HG02642 (cell line): ENCODE measurements around the gene ADNP2.
"Not testable (repeated sequence)": the region's sequence is repeated elsewhere in the genome, so short reads cannot be mapped to it uniquely, and the experiment has no call there.

Source experiments
- ATAC-seq: cut with Tn5 transposase; IDR thresholded peaks from one replicate; pipeline ENCODE4 v1.9.1; 2021; ENCODE audit warnings: mild to moderate bottlenecking; ENCODE audit not compliant: unreplicated experiment, poor library complexity

ADNP2 gene

DNA sequence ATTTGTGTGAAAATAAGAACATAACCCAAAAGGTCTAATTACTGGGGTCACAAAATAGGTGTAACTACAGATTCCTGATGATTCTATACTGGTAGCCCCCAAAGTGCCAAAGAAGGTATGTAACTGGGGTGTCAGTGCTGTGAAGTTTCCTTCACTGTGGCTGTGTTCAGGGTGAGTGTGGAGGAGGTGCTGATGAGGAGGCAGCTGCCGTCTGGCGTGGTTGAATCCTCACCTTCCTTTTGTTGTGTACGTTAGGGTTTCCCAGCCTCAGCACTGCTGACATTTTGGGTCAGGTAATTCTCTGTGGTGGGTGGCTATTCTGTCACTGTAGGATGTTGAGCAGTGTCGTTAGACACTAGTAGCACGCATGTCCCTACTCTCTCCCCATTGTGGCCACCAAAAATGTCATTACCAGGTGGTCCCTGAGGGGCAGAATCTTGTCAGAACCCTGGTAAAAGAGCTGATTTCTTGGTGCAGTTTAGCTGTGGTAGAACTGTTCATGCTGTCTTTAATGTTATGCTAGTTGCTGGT is 31.5 kb downstream of the ADNP2 start:
- no peak for ATAC-seq

DNA sequence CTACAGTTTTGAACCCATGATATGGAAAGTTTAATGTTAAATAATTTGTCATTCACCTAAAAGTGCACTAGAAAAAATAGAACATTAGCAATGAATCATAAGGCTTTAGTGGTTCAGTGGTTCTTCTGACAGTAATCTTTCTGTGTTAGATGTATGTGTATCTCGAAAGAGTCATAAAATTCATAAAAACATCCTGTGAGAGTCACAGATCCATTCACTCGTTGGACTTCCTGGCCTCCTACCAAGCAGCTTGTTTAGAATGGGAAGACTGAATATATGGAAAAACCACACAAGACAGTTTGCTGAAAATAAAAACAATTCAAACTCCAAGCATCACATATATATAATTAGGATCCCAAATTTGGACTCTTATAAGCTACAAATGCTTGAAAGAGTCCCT is 34.8 kb downstream of the ADNP2 start:
- no peak for ATAC-seq

DNA sequence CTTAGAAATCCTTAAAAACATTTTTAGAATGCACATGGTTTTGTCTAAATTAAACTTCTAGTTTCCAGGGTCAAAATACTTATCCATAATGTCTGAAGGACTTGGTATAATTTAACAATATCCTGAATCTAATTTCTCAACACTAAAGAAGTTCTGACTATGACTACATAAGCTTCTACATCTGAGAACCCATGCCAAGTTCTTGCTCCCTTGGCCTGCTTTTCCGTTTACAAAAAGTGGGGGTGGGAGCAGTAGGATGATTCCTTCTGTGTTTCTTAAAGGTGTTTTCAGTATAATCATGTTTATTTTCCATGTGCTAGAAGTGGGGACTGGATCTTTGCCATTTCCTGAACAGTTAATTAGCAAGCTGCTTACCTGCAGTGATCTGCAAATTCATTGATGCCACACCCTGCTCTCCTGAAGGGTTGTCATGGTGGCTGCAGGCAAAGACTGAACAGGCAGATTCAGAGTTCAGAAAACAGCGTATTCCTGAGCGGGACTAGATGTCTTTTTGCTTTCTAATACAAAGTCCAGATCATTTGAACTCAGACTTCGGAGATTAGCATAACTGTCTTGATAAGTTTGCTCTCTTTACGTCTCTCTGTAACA is 36.2 kb downstream of the ADNP2 start:
- ATAC-seq: no peak

DNA sequence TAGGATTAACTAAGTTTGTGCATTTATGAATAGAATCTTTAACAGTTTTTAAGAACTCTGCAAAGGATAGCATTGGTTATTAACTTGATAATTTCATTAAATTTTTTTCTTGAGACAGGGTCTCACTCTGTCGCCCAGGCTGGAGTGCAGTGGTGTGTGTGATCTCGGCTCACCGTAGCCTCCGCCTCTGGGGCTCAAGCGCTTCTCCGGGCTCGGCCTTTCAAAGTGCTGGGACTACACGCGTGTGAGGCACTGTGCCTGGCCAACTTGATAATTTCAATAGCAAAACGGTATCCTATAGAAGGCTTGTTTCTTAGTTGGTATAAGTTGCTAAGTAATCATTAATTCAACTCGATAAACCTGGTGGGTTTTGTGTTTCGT is 38.0 kb downstream of the ADNP2 start:
- peak; percentile 29 for ATAC-seq

DNA sequence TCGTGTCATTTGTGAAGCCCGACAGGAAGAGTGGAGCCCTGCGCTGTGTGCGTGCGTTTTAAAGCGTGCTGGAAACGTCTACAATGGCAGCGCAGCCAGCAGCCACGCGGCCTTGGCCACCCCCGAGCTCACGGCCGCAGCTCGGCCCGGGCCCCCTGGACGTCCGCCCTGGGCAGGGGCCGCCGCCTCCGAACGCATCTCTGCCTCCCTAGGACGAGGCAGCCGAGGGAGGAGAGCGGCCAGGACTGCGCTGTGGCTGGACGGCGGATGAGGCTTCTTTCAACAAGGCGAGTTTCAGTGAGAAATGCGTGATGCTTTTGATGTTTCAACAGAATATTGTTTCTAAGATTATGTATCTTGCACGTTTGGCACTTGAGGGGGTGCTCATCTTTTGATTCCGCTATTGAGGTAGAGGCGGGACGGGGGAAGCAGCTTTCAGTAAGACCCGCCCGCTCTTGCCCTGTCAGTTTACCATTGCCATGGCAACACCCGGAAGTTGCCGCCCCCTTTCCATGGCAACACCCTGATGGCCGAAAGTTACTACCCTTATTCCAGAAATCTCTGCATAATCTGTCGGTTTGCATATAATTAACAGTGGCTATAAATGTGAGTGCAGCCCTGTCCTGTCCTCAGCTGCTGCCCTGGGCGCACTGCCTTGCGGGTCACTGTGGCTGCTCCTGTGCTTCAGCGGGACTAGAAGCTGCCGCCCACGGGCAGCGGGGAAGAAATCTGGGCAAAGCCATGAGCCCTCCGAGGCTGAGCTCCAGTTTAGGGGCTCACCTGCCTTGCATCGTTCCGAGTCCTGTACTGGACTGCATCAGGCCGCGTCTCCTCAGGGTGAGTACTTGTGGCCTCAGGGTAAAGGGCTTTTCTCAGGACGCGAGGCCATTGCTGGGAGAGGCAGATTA is 38.6 kb downstream of the ADNP2 start:
- peak; percentile 93 for ATAC-seq

DNA sequence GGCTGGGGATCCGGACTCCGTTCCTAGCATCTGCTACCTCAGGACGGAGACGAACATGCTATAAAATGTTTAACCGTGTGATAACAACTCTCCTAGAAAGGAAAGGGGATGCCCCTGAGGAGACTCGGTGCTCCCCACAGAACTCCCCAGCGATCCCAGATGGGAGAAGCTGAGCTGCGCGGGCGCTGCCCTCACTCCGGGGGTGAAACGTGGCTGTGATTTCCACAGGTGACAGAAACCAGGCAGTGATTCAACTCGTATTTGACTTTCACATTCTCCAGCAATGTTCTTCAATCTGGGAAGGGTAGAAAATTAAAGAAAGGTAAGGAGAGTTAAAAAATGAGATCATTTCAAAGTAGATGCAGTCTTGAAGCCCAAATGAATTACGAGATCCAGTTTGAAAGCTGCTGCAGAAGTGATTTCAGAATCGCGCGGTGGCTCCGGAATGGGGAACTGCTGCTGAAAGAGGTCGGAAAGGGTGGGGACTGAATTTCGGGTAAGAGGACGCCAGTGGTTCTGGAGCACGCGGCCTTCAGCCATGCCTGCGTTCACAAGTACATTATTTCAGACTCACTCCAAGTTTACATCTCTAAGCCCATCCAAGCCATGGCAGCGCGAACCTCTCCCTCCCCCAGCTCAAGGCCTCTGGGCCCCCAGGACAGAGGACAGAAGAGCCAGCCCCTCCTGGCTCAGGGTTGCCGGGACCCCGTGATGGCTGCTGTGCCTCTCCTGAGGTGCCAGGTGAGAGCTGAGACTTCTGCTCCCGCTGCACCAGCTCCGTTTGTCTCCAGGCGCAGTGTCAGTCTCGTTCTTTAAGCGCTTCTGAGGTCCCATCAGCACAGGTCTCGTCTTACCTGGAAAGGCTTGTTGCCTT is 39.5 kb downstream of the ADNP2 start:
- ATAC-seq: peak; percentile 5

DNA sequence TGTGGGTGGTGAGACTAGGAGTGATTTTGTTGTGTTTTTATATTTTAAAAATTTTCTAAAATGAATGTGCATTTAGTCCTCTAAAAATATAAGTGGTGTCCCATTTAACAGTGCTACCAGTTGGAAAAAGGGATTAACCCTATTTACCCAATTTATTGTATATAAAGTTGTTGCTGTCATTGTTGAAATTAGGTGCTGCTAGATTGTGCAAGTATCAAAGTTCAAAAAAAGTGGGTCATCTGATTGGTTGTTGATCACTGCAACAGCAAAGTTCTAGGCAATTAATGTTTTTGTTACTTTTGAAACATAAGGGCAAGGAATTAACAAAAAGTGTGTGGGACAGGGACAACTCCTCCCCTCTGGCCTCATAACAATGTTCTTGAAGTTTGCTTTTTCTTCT is 40.6 kb downstream of the ADNP2 start:
- ATAC-seq: no peak

DNA sequence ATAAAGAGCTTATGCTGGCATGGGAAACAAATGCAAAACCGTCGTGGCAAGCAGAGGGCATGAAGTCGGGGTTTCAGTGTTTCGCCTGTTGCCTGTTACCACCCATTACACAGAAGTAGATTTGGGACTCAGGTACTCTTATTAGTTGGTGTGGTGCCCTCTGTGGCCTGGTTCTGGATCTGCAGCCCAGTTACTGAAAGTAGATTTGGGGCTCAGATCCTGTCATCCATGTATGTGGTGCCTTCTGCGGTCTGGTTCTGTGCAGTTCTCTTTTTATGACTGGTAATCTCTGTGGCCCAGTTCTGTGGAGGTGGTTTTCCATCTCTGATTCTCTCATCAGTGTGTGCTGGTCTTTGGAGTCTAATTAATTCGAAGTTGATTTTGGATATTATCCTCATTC is 45.2 kb downstream of the ADNP2 start:
- peak; percentile 79 for ATAC-seq

DNA sequence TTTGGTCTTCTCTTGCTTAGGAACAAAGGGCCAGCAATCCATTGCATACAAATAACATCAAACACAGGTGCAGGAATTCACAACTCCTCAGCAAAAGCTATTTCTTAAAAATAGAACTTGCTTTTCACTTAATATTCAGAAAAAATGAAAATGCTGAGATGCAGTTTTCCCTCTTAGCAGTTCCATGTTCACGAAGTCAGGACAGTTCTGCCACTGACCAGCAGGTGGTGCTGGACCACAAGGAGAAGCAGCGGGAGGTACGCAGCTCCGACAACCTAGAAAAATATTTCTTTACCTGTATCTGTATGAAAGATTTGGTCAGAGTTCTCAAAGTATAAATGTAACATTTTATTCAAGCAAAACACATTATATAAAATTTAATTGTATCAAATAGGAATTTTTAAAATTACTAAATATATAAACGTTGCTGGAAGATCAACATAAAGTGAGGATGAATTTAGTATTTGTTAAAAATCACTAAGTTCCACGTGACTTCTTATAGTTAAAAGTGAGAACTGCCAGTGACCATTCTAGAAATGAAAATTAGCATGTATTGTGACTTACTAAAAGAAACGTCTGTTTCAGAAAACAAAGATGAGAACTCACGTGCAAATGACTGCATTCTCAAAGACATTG is 48.8 kb downstream of the ADNP2 start:
- ATAC-seq: no peak

DNA sequence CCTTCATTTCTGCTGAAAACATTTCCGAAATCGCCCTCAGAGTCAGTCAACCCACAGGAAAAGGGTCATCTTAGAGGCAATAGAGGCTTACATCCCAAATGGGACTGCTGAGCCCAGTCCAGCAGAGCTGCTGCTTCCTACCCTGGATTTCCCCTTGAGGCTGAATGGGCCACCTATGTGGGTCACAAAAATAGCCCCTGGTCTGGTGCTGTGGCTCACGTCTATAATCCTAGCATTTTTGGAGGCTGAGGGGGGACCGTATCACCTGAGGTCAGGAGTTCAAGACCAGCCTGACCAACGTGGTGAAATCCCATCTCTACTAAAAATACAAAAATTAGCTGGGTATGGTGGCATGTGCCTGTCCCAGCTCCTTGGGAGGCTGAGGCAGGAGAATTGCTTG is 49.3 kb downstream of the ADNP2 start:
- no peak for ATAC-seq

DNA sequence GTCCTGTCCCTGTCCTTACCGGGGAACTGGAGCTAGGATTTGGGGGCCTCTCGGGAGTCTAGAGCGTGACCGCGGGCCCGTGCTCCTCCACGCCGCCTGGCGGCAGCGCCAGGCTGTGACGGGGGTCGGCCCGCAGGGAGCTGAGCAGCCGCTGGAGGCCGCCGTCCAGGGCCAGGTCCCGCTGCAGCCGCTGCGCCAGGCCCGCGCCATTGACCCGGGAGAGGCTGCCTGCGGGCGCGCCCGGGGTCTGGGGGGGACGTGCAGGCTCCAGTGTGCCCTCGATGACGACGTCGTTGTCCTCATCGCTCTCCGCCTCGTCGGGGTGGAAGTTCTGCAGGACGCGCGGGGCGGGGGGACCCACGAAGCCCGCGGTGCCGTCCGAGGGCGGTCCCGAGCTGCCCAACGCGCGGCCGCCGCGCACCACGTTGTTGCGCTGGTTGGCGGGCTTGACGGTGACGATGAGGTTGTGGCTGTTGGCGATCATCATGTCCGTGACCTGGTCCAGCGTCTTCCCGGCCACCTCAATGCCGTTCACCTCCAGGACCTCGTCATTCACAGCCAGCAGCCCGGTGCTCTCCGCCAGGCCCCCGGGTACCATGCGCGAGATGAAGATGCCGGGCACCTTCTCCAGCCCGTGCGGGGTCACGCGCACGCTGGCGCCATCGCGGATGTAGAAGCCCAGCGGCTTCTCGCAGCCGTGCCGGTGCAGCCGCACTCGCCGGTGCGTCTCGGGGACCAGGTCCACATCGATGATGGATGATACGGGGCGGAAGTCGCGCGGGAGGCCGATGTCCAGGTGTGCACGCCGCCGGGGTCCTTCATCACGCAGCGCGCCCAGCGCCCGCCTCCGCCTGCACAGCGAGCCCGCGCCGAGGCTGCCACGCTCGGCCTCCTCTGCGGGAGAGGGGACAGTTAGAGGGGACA is 50.9 kb downstream of the ADNP2 start:
- no peak for ATAC-seq

DNA sequence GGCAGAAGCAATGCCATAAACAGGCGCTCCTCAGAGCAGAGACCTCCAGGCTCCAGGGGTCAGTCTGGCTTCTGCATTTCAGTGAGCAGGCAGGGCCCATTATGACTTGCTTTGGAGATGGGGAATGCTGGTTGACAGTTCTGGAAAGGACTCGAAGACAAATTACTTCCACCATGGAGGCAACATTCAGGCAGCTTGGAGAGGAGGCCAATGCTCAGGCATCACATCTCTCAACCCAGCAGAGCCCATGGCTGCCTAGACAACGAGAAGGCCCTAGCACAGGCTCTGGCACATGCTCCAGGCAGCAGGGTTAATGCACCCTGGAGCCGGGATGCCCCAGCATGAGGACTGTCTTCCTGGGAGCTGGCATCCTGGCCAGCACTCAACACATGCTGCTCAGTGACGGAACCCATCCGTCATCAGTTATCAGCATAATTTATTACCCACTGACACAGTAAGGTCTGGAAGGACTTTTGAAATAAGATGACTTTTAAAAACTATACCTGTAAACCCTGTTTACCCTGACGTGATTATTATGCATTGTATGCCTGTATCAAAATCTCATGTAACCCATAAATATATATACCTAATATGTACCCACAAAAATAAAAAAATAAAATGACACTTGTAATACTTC is 52.8 kb downstream of the ADNP2 start:
- ATAC-seq: no peak

DNA sequence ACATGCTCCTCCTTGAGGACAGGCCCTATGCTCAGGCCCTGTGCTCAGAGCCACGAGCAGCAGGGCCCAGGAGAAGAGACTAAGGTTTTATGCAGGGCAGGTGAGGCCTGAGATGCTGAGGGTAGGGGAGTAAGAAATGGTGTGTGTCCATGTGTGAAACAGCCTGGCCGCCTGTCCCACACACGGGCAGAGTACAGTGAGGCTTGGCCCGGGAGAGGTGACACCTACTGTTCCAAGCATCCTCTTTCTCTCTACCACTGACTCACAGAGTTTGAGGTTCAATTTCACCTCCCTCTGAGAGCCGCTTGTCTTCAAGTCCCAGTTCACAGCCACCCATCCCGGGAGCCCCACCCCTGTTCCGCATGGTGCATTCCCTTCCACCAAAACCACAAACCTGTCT is 54.1 kb downstream of the ADNP2 start:
- ATAC-seq: no peak

DNA sequence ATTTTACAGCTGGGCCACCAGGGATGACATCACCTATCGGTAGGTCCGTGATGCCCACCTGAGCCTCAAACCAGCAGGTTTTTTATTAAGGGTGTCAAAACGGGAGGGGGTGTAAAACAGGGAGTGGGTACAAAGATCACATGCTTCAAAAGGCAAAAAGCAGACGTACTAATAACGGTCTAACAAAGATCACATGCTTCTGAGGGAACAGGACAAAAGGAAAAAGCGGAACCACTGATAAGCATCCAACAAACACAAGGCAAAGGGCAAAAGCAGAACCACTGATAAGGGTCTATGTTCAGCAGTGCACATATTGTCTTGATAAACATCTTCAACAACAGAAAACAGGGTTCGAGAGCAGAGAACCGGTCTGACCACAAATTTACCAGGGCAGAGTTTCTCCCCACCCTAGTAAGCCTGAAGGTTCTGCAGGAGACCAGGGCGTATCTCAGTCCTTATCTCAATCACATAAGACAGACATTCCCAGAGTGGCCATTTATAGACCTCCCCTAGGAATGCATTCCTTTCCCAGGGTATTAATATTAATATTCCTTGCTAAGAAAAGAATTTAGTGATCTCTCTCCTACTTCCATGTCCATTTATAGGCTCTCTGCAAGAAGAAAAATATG is 55.8 kb downstream of the ADNP2 start:
- not testable (repeated sequence) for ATAC-seq

DNA sequence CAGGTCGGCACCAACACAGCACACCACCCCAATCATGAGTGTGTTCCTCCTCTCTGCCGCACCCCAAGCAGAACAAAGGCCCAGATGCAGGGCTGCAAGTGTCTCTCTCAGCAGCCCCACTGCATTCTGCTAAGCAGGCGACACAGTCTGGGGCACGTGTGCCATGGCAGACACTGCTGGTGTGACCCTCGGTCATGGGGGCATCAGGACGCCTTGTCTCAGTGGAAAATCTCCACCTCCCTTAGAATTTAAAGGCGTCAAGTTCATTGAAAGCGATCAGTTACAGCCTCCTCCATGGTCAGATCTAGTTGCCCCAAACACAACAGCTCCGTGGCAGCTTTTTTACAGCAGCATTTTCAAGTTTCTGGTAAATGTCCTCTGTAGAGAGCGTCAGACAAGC is 57.2 kb downstream of the ADNP2 start:
- ATAC-seq: no peak

DNA sequence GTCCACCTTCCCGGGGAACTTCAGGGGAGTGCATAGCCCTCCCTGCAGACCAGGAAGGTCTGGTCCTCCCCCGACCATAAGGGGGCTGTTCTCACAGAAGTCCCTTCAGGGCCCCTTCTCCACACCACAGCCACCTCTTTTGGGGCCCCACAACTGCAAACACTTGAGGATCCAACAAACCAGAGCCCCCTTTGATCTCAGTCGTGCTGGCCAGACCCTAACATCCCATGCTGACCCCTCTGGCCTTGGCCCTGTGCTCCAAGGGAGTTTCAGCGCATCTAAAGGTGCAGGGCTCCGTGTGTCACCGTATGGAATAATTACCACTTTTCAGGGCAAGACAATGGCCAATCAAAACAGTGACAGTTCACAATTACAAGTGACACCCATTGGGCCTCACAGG is 57.7 kb downstream of the ADNP2 start:
- ATAC-seq: no peak

DNA sequence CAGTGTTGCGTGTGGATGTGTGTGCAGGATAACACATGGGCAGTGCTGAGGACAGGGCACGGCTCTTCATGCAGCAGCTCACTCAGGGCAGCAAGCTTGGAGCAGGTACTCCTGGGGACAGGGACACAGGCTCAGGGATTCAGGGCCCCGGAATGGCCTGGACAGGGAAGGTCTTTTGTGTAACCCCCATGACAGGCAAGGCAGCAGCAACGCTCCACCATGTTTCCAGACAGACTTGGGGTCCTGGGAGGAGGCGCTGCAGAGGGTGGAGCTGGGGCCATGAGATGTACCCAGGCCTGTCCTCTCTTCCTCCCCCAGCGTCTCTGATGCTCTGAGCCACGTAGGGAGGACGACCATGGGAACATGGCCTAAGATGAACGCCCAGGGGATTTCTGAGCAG is 58.3 kb downstream of the ADNP2 start:
- no peak for ATAC-seq

DNA sequence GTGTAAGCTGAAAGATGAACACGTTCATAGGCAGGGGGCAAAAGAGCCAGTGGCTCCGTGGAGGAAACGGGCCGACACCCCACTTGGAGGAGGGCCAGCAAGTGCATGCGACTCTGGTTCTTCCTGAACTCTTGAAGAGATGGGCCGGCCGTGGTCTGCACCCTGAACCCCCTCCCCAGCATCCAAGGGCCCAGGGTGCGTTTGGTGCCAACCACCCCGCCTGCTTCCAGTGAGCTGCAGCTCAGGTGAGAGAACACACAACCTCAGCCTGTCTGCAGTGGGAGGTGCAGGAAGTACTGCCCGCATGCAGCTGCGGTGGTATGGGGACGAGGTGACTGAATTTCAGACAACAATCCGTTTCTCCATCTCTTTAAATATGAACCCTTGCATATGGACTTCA is 58.9 kb downstream of the ADNP2 start:
- ATAC-seq: no peak
